ENCODE measurements around the gene FNIP2.
"Not testable (repeated sequence)": the region's sequence is repeated elsewhere in the genome, so short reads cannot be mapped to it uniquely, and the experiment has no call there.

FNIP2 gene

DNA sequence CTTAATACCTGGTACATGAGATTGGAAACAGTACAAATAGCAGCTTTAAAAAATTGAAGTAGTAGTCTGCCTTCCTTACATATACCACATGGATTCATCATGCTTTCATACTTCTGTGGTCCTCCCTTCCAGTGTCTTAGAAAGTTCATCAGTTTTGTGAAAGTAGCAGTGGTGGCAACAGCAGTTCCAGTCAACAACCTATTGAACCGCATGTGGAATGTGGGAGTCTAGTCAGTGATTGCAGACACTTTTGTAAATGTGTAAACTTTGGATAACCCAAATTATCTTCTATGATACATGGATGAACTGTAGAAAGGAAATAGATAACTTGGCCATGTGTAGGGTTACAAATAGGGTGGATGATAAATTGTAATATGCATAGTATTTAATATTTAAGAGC, 34.1 kb downstream of the FNIP2 start:
- H3K4me1 ChIP-seq, result peaks cover 18% of the 10 kb centered on the region

DNA sequence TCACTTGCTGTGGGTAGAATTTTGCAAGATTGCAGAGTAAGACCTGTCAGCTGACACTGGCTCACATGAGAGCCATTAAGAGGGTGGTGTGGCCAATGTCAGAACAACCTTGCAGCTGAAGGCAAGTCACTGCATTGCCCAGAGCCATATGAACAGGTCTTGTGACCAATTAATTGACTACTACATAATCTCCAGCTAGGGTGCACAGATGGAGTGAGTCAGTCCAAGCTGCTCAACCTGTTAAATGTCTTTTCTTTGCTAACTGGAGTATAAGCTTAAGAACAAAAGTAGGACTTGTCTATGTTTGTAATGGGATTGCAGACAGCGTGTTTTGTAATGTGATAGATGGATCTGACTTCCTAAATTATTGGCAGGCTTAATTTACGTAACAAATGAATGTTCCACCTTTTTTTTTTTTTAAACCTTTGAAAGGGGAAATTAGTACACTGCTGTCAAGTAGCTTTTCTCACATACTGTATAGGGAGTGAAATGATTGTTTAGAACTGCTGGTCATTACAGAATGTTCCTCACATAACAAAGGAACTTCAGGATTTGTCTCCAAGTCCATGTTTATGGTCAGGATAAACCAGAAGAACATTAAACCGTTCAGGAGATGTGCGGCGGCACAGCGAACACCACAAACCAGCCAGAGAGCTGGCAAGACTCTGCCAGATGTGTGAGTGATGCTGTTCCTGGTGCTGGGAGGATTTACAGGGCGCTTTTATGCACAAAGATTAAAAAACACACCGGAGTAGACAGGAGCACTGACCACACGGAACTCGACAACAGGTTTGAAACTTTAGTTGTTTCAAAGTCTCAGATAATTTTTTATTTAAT, 37.0 kb downstream of the FNIP2 start:
- peak; percentile 75 for DNase-seq
- no peaks in the 10 kb centered on the region for H3K27me3 ChIP-seq

More for the DNA sequence above, 34.1 kb downstream of the FNIP2 start:
- Histone ChIP-seq H3K9me3 (no peaks in the 10 kb centered on the region), H3K27me3 (no peaks in the 10 kb centered on the region), H3K36me3 (no peaks in the 10 kb centered on the region), H3K4me3 (ENCODE audit: low read depth, low read length) (no peak overlapping the region)
- no peak for DNase-seq
- TF ChIP-seq, protein P1, sequence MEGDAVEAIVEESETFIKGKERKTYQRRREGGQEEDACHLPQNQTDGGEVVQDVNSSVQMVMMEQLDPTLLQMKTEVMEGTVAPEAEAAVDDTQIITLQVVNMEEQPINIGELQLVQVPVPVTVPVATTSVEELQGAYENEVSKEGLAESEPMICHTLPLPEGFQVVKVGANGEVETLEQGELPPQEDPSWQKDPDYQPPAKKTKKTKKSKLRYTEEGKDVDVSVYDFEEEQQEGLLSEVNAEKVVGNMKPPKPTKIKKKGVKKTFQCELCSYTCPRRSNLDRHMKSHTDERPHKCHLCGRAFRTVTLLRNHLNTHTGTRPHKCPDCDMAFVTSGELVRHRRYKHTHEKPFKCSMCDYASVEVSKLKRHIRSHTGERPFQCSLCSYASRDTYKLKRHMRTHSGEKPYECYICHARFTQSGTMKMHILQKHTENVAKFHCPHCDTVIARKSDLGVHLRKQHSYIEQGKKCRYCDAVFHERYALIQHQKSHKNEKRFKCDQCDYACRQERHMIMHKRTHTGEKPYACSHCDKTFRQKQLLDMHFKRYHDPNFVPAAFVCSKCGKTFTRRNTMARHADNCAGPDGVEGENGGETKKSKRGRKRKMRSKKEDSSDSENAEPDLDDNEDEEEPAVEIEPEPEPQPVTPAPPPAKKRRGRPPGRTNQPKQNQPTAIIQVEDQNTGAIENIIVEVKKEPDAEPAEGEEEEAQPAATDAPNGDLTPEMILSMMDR (IDR thresholded peaks at IDR 0.05; ENCODE audit: low read depth, low read length), result no peak

DNA sequence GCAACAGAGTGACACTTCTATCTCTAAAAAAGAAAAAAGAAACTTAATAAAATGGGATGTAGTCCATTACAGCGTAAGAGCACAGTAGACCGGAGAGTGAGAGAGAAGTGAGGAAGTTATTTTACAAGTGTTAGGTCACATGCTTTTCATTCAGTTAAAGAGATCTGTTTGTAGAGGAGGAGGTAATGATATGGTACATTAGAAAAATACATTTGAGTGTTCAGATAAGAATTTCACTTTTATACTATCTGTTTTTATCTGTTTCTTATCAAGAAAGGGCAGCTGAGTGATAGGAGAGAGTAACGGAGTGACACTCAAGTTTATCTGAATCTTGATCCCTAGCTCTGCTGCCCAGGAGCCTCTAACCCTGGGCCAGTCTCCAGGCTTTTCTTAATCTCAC, 38.9 kb downstream of the FNIP2 start:
- Histone ChIP-seq H3K9me3 (no peaks in the 10 kb centered on the region), H3K4me1 (peaks cover 7% of the 10 kb centered on the region), H3K4me3 (ENCODE audit: low read depth, low read length) (no peak overlapping the region), H3K36me3 (no peaks in the 10 kb centered on the region), H3K27me3 (no peaks in the 10 kb centered on the region)
- DNase-seq, result no peak
- TF ChIP-seq, protein P1 (IDR thresholded peaks at IDR 0.05; ENCODE audit: low read depth, low read length), result no peak

More for the DNA sequence above, 37.0 kb downstream of the FNIP2 start:
- TF ChIP-seq, protein P1 (IDR thresholded peaks at IDR 0.05; ENCODE audit: low read depth, low read length), result no peak
- Histone ChIP-seq H3K4me3 (ENCODE audit: low read depth, low read length) (peak overlapping the region; percentile 41), H3K9me3 (no peaks in the 10 kb centered on the region), H3K36me3 (no peaks in the 10 kb centered on the region), H3K4me1 (peaks cover 7% of the 10 kb centered on the region)

DNA sequence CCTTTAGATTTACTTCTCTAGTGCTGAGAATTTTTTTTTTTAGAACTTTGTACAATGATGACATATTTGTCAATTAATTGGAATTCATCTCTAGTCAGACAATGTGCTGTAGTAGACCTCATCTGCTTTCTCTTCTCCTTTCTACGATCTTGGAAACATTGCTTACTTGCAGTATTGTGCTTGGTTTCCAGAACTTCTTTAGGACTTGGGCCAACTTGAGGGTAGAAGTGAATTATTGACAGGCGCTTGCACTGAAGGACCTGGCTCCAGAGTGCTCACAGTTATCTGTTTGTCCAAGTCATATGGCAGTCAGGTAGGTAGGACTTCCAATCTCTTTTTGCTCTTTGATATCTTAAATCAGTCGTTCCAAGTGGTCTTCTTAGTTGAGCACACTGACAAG, 39.6 kb downstream of the FNIP2 start:
- Histone ChIP-seq H3K4me1 (peaks cover 7% of the 10 kb centered on the region), H3K4me3 (ENCODE audit: low read depth, low read length) (no peak overlapping the region), H3K9me3 (no peaks in the 10 kb centered on the region), H3K36me3 (no peaks in the 10 kb centered on the region), H3K27me3 (no peaks in the 10 kb centered on the region)
- TF ChIP-seq, protein P1 (IDR thresholded peaks at IDR 0.05; ENCODE audit: low read depth, low read length), result no peak
- no peak for DNase-seq

DNA sequence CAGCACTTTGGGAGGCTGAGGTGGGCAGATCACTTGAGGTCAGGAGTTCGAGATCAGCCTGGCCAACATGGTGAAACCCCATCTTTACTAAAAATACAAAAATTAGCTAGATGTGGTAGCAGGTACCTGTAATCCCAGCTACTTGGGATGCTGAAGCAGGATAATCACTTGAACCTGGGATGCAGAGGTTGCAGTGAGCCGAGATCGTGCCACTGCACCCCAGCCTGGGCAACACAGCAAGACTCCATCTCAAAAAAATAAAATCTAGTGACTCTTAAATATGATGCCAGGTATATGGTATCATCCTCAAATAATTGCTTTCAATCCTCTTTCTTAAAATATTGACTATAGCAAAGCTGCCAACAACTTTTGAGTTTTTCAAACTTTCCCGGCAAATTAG, 40.4 kb downstream of the FNIP2 start:
- H3K4me3 ChIP-seq (ENCODE audit: low read depth, low read length); H3K4me1 ChIP-seq; H3K36me3 ChIP-seq; H3K9me3 ChIP-seq; H3K27me3 ChIP-seq; DNase-seq: not testable (repeated sequence)

DNA sequence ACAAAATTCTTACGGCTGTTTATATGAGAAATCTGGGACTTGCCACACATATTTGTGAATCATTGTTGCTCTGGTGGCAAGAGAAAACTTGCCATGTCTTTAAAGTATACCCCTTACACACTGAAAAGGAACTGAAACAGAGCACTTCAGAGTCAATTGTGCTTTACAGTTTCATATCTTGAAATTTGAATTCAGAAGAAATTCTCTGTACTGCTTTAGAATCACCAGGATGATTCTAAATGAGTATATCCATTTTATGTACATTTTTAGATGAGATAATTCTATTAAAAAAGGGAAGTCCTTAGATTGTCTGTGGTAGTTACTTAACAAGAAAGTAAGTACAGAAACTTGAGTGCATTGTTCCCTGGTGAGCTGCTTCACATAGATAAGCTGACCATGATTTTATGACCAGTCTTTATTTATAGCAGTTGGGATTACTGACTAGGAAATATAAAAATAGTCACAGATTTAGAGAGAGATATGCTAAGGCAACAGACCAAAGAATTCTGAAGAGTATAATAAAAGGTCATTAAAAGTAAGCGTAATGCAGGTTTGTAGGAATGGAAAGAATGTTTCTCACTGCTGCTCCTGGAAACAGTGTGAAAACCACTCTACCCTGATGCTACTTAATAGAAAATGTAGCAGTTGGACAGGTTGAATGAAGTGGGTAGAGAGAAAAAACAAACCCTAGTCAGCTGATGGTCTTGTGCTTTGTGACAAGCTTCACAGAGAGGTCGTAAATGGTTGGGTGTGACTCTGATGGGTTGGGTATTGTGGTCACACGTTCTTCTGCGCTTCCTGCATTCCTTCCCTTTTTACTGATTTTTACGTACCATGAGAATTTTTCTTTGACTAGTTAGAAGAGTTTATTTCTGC, 41.0 kb downstream of the FNIP2 start:
- TF ChIP-seq, protein P1 (IDR thresholded peaks at IDR 0.05; ENCODE audit: low read depth, low read length), result no peak
- DNase-seq, result no peak
- H3K36me3 ChIP-seq, result no peaks in the 10 kb centered on the region
- peaks cover 7% of the 10 kb centered on the region for H3K4me1 ChIP-seq
- no peak overlapping the region for H3K4me3 ChIP-seq (ENCODE audit: low read depth, low read length)
- H3K27me3 ChIP-seq, result no peaks in the 10 kb centered on the region
- H3K9me3 ChIP-seq, result no peaks in the 10 kb centered on the region

All from BE2C (cell line).